ENCODE measurements around the gene HM13. TPM values are rescaled to one million over a fixed set of nuclear protein-coding genes. Genes with fewer than 3 reads are reported as not detected.

HM13 gene
- total and polyA plus RNA-seq, 2 experiments from 2014 or later, result 126 to 150 TPM

DNA sequence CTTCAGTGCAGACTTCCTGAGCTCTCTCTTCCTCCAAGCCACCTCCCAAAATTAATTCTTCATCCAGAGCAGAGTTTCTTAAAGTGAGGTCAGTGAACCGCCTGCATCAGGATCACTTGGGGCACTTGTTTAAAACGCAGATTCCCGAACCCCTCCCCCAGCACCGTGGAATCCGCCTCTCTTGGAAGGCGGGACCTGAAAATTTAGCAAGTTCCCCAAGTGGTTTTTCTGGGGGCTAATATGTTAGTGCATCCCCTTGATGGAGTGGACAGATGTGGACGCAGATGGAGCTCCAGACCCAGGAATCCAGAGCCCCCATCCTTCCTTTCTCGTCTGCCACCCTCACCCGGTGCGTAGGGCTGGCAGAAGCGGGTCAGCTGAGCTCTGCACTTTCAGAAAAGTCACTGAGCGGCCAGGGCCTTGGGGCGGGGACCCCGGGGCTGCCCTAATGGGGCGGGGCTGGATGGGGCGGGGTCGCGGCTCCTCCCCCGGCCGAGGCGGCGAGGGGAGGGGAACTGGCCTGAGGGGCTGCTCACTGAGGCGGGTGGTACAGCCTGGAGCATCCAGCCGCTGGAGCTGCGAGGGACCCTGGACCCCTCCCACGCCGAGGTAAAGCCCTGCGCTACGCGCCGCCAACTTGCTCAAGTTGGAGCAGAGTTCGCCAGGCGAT is 39.3 kb upstream of the HM13 start, which contains the start of the genes DEFB124 and REM1 (continued):
- TF ChIP-seq EZH2 (IDR thresholded peaks at IDR 0.05; ENCODE audit: low read depth, unreplicated experiment), result no peak
- TF ChIP-seq POLR2AphosphoS5 (IDR thresholded peaks at IDR 0.05; ENCODE audit: low read depth), result no peak
- no peak for TF ChIP-seq ZNF331 (CRISPR knock-in tag; IDR thresholded peaks at IDR 0.05; ENCODE audit: low read depth)
- TF ChIP-seq ZNF114 (CRISPR knock-in tag; IDR thresholded peaks at IDR 0.05), result no peak
- TF ChIP-seq, protein P1, sequence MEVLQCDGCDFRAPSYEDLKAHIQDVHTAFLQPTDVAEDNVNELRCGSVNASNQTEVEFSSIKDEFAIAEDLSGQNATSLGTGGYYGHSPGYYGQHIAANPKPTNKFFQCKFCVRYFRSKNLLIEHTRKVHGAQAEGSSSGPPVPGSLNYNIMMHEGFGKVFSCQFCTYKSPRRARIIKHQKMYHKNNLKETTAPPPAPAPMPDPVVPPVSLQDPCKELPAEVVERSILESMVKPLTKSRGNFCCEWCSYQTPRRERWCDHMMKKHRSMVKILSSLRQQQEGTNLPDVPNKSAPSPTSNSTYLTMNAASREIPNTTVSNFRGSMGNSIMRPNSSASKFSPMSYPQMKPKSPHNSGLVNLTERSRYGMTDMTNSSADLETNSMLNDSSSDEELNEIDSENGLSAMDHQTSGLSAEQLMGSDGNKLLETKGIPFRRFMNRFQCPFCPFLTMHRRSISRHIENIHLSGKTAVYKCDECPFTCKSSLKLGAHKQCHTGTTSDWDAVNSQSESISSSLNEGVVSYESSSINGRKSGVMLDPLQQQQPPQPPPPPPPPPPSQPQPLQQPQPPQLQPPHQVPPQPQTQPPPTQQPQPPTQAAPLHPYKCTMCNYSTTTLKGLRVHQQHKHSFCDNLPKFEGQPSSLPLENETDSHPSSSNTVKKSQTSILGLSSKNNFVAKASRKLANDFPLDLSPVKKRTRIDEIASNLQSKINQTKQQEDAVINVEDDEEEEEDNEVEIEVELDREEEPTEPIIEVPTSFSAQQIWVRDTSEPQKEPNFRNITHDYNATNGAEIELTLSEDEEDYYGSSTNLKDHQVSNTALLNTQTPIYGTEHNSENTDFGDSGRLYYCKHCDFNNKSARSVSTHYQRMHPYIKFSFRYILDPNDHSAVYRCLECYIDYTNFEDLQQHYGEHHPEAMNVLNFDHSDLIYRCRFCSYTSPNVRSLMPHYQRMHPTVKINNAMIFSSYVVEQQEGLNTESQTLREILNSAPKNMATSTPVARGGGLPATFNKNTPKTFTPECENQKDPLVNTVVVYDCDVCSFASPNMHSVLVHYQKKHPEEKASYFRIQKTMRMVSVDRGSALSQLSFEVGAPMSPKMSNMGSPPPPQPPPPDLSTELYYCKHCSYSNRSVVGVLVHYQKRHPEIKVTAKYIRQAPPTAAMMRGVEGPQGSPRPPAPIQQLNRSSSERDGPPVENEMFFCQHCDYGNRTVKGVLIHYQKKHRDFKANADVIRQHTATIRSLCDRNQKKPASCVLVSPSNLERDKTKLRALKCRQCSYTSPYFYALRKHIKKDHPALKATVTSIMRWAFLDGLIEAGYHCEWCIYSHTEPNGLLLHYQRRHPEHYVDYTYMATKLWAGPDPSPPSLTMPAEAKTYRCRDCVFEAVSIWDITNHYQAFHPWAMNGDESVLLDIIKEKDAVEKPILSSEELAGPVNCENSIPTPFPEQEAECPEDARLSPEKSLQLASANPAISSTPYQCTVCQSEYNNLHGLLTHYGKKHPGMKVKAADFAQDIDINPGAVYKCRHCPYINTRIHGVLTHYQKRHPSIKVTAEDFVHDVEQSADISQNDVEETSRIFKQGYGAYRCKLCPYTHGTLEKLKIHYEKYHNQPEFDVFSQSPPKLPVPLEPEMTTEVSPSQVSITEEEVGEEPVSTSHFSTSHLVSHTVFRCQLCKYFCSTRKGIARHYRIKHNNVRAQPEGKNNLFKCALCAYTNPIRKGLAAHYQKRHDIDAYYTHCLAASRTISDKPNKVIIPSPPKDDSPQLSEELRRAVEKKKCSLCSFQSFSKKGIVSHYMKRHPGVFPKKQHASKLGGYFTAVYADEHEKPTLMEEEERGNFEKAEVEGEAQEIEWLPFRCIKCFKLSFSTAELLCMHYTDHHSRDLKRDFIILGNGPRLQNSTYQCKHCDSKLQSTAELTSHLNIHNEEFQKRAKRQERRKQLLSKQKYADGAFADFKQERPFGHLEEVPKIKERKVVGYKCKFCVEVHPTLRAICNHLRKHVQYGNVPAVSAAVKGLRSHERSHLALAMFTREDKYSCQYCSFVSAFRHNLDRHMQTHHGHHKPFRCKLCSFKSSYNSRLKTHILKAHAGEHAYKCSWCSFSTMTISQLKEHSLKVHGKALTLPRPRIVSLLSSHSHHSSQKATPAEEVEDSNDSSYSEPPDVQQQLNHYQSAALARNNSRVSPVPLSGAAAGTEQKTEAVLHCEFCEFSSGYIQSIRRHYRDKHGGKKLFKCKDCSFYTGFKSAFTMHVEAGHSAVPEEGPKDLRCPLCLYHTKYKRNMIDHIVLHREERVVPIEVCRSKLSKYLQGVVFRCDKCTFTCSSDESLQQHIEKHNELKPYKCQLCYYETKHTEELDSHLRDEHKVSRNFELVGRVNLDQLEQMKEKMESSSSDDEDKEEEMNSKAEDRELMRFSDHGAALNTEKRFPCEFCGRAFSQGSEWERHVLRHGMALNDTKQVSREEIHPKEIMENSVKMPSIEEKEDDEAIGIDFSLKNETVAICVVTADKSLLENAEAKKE (CRISPR knock-in tag; IDR thresholded peaks at IDR 0.05), result no peak

DNA sequence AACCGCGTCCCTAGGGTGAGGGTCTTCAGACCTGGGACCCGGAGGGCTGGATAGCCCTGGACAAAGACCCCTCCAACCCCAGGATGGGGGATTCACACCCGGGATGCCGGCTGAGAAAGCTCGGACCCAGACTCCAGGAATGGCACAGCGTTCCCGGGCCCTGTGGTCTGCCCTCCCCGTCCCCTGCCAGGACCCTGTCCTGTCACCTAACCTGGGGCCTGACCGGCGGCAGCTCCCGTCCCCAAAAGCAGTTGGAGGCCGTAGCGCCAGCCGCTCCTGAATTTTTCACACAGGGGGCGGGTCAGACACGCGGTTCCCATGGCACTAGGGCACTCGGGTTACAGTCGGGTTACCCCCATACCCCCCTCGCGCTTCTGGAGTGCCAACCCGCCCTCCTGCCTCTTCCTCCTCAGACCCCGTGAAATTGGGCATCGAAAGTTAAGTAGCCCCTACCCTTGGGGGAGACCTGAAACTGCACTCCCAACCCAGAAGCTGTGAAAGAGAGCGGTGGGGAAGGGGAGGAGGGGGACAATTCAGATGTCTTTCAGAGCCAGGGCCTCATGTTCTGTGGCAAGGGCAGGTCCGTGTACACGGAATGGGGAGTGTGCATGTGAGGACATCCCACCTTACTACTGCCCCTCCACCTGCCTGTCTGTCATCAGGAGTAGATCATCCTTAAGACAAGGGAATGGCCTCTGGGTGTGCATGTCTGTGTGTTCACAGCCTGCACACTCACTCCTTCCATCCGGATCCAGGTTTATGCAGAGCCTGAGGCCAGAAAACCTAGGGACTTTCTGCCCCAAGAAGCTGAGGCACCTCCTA is 38.6 kb upstream of the HM13 start:
- H3K4me3 Mint-ChIP-seq, result peak overlapping the region; percentile 70
- no peaks in the 10 kb centered on the region for H4K20me1 ChIP-seq (replicated peaks; ENCODE audit: insufficient read depth)
- peaks cover 78% of the 10 kb centered on the region for H3K9me3 Mint-ChIP-seq
- TF ChIP-seq, protein P1 (CRISPR knock-in tag; IDR thresholded peaks at IDR 0.05), result no peak

More for the DNA sequence above, 38.6 kb upstream of the HM13 start:
- H3K9me2 ChIP-seq (ENCODE audit: insufficient read depth), result no peaks in the 10 kb centered on the region
- ATAC-seq (peak; percentile 55), DNase-seq (ENCODE audit: low spot score) (peak; percentile 59)
- no peak overlapping the region for H3K27ac ChIP-seq (ENCODE audit: low read depth)
- Mint-ChIP-seq H3K36me3 (ENCODE audit: low read depth) (peaks cover 25% of the 10 kb centered on the region), H3K4me1 (no peaks in the 10 kb centered on the region; the same call in 1 of the 3 replicates), H3K27me3 (ENCODE audit: insufficient read depth, low read depth, poor library complexity) (peaks cover 44% of the 10 kb centered on the region), H3K27ac (no peak overlapping the region)
- H3K36me3 ChIP-seq (ENCODE audit: insufficient read depth), result no peaks in the 10 kb centered on the region
- peak overlapping the region; percentile 99 for H2AFZ ChIP-seq
- no peaks in the 10 kb centered on the region for H3K79me2 ChIP-seq (replicated peaks; ENCODE audit: insufficient read depth)
- peaks cover 12% of the 10 kb centered on the region for H3K4me1 ChIP-seq (ENCODE audit: insufficient read depth)
- H3K27me3 ChIP-seq (ENCODE audit: insufficient read depth), result peaks cover 76% of the 10 kb centered on the region
- H3K4me3 ChIP-seq, result peak overlapping the region; percentile 76
- 0 out of 2 replicates have a peak, but pooled peaks cover 7% of the 10 kb centered on the region for H3F3A ChIP-seq (replicated peaks; ENCODE audit: low read depth)
- H3K4me2 ChIP-seq, result peak overlapping the region; percentile 100

Measured in GM23338 (cell line).